NAMALWA (cell line): Measurements from ENCODE around the gene ADCY9.

Source experiments
- DNase-seq: peaks from one replicate; pipeline ENCODE4 v3.0.0-alpha.2; 2015; ENCODE audit warnings: low spot score

Gene ADCY9

GRCh38 chr16:4032768-4033167 lies 83.5 kb downstream of the ADCY9 start:
- DNase-seq, result no peak

- DNase-seq, result no peak
Observed at GRCh38 chr16:4028144-4028543, 88.1 kb downstream of the ADCY9 start.

- DNase-seq, result no peak
Observed at GRCh38 chr16:4026854-4027253, 89.4 kb downstream of the ADCY9 start.

GRCh38 chr16:4025428-4025827 lies 90.8 kb downstream of the ADCY9 start:
- no peak for DNase-seq

- no peak for DNase-seq
Observed at GRCh38 chr16:4021916-4022315, 94.3 kb downstream of the ADCY9 start.

- no peak for DNase-seq
Observed at GRCh38 chr16:4021070-4021779, 95.0 kb downstream of the ADCY9 start.

- no peak for DNase-seq
Observed at GRCh38 chr16:4019371-4019791, 96.9 kb downstream of the ADCY9 start.

GRCh38 chr16:4018391-4018790 lies 97.9 kb downstream of the ADCY9 start:
- DNase-seq, result no peak

- DNase-seq, result no peak
Observed at GRCh38 chr16:4017807-4018206, 98.4 kb downstream of the ADCY9 start.

GRCh38 chr16:4016658-4017057 lies 99.6 kb downstream of the ADCY9 start:
- no peak for DNase-seq

- no peak for DNase-seq
Observed at GRCh38 chr16:4016005-4016352, 100.3 kb downstream of the ADCY9 start.

- no peak for DNase-seq
Observed at GRCh38 chr16:4015275-4016004, 100.8 kb downstream of the ADCY9 start.

- no peak for DNase-seq
Observed at GRCh38 chr16:4011940-4012629, 104.2 kb downstream of the ADCY9 start.

- DNase-seq, result no peak
Observed at GRCh38 chr16:4011225-4011939, 104.9 kb downstream of the ADCY9 start.

GRCh38 chr16:4010225-4011158 lies 105.8 kb downstream of the ADCY9 start:
- DNase-seq, result no peak

GRCh38 chr16:4009177-4009576 lies 107.1 kb downstream of the ADCY9 start:
- no peak for DNase-seq

- DNase-seq, result no peak
Observed at GRCh38 chr16:4008116-4008515, 108.1 kb downstream of the ADCY9 start.

GRCh38 chr16:4006397-4006999 lies 109.7 kb downstream of the ADCY9 start:
- DNase-seq, result no peak

GRCh38 chr16:4005731-4006130 lies 110.5 kb downstream of the ADCY9 start:
- no peak for DNase-seq

- DNase-seq, result no peak
Observed at GRCh38 chr16:4005281-4005680, 111.0 kb downstream of the ADCY9 start.

GRCh38 chr16:4004206-4004605 lies 112.0 kb downstream of the ADCY9 start:
- DNase-seq, result no peak
